OCI-LY1 (cell line): Measurements from ENCODE around the gene FERMT1.

ENCODE experiments used
- EZH2 ChIP-seq: fragments of 200-600 bp; sonication (generic), shearing (Covaris generic); IDR thresholded peaks from 2 replicates; pipeline ENCODE4 v1.8.0; 2017; ENCODE audit warnings: borderline replicate concordance, mixed run types, mild to moderate bottlenecking, antibody characterized with exemption, low read length, moderate library complexity, mixed read lengths
- TF ChIP-seq, protein P1 (sequence below): fragments of 200-600 bp; sonication (generic), shearing (Covaris generic); IDR thresholded peaks from 2 replicates; pipeline ENCODE4 v1.5.1; 2017; ENCODE audit warnings: mild to moderate bottlenecking, antibody characterized with exemption, low read length, moderate library complexity, mixed read lengths

DNA sequence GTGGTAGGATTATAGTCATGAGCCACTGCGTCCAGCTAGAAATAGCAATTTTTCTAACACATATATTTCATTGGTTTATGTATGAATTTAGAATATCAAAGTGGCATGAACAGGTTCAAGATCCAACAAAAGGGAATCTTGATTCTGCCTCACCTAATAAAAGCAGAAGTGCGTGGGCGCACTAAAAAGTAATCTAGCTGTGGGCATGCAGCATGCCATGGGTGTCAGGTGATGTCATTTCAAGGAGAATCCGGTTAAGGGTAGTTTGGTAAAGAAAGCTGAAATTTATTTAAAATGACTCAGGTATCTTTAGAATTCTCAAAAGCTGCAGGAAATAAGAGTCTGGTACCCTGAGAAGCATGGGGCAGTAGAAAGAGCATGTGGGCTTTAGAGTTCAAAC is 86.6 kb downstream of the FERMT1 start:
- TF ChIP-seq, protein P1, sequence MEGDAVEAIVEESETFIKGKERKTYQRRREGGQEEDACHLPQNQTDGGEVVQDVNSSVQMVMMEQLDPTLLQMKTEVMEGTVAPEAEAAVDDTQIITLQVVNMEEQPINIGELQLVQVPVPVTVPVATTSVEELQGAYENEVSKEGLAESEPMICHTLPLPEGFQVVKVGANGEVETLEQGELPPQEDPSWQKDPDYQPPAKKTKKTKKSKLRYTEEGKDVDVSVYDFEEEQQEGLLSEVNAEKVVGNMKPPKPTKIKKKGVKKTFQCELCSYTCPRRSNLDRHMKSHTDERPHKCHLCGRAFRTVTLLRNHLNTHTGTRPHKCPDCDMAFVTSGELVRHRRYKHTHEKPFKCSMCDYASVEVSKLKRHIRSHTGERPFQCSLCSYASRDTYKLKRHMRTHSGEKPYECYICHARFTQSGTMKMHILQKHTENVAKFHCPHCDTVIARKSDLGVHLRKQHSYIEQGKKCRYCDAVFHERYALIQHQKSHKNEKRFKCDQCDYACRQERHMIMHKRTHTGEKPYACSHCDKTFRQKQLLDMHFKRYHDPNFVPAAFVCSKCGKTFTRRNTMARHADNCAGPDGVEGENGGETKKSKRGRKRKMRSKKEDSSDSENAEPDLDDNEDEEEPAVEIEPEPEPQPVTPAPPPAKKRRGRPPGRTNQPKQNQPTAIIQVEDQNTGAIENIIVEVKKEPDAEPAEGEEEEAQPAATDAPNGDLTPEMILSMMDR: no peak
- TF ChIP-seq EZH2: no peak
